Gastroesophageal sphincter (tissue), 4 donors: ENCODE results near the gene BDP1. TPM values are rescaled to one million over a fixed set of nuclear protein-coding genes. Genes with fewer than 3 reads are reported as not detected.
"Not testable (repeated sequence)": the region's sequence is repeated elsewhere in the genome, so short reads cannot be mapped to it uniquely, and the experiment has no call there.

Source experiments
- ATAC-seq: fragments of 150-250 bp; one replicate; pipeline ENCODE4 v1.9.1; 2016; ENCODE audit warnings: mild to moderate bottlenecking, moderate library complexity
- H3K27ac ChIP-seq, 4 donors: fragments of 200-600 bp; sonication (generic) in 3 of 4; 1 replicate in 3 of 4; 2 replicates in 1 of 4; pipeline ENCODE4 v1.5.1; 2016 to 2019
- H3K27me3 ChIP-seq: fragments of 200-600 bp; sonication (generic); one replicate; pipeline ENCODE4 v1.5.1; 2019
- H3K36me3 ChIP-seq, 2 donors: fragments of 200-600 bp; sonication (generic); one replicate each; pipeline ENCODE4 v1.5.1; 2019; ENCODE audit warnings: control low read depth in 1 of 2
- H3K4me1 ChIP-seq, 3 donors: fragments of 200-600 bp; sonication (generic); 1 replicate in 2 of 3; 2 replicates in 1 of 3; pipeline ENCODE4 v1.5.1; 2016 to 2019; ENCODE audit warnings: control low read depth in 2 of 3
- H3K4me3 ChIP-seq, 2 donors: fragments of 200-600 bp; sonication (generic); one replicate each; pipeline ENCODE4 v1.5.1; 2019; ENCODE audit warnings: mild to moderate bottlenecking in 1 of 2, moderate library complexity in 1 of 2
- H3K9me3 ChIP-seq, 3 donors: fragments of 200-600 bp; sonication (generic); one replicate each; pipeline ENCODE4 v1.5.1; 2017 to 2019; ENCODE audit warnings: control low read depth in 2 of 3
- EP300 ChIP-seq: sonication (generic); formaldehyde crosslinking; IDR thresholded peaks from one replicate; pipeline ENCODE4 v1.6.1; 2017; ENCODE audit warnings: antibody characterized with exemption, mild to moderate bottlenecking
- POLR2A ChIP-seq, 2 donors: fragments of 450-650 bp; IDR thresholded peaks; one replicate each; pipeline ENCODE4 v1.6.1; 2017; ENCODE audit warnings: antibody characterized with exemption in 2 of 2, mild to moderate bottlenecking in 2 of 2, moderate library complexity in 1 of 2
- POLR2AphosphoS5 ChIP-seq: sonication (generic); formaldehyde crosslinking; IDR thresholded peaks from one replicate; pipeline ENCODE4 v1.6.1; 2017; ENCODE audit warnings: antibody characterized with exemption
- WGBS, 2 donors: methylation state at CpG; one replicate each; pipeline ENCODE4 v1.1.5; 2018; ENCODE audit warnings: low coverage in 1 of 2; 5-methylcytosine and 5-hydroxymethylcytosine counted together
- total RNA-seq, 4 donors: library from RNA; depleted of rRNA; stranded (reverse); fragments of >200 nt; gene quantifications; one replicate each; pipeline ENCODE4 v1.1.0, GENCODE V29; 2016
- TF ChIP-seq, protein P1 (sequence below), 4 experiments: fragments of 200-600 bp in 2 of 4; fragments of 450-650 bp in 2 of 4; sonication (generic) in 1 of 4; IDR thresholded peaks; one replicate each; pipeline ENCODE4 v1.5.1; 2017 to 2019; ENCODE audit warnings: antibody characterized with exemption in 4 of 4, mild to moderate bottlenecking in 2 of 4, moderate library complexity in 2 of 4

Gene BDP1
- total RNA-seq, 4 donors from 2014 or later = 26.1 to 48.9 (median 31.6) TPM

- not testable (repeated sequence) for H3K4me3 ChIP-seq, H3K36me3 ChIP-seq, H3K4me1 ChIP-seq, H3K27ac ChIP-seq, H3K9me3 ChIP-seq, ATAC-seq
- 49 to 73% methylated on average over 2 to 4 of the region's 4 CpGs for WGBS, 2 donors
- H3K27me3 ChIP-seq = peaks cover 25% of the 10 kb centered on the region
These were observed 11.6 kb upstream of the BDP1 start for GRCh38 chr5:71443891-71444290.

DNA sequence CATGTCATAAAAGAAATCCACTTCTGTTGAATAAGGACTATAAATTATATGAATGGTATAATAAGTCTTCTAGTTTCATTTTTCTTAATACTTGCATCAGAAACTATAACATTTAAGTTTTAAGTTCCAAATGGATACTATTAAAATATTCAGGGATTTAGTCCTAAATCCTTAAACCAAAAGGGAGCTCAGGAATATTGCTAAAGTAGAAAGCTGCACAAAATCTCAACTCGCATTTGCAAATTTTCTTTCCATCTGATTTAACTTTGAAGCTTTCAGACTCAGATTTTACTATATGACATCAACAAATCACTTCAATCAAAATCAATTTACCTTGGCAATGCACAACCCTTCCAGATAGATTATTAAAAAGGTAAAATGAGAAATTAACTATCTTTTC, 10.4 kb upstream of the BDP1 start:
- not testable (repeated sequence) for H3K4me1 ChIP-seq, H3K36me3 ChIP-seq, H3K4me3 ChIP-seq, H3K27ac ChIP-seq, H3K9me3 ChIP-seq, ATAC-seq
- WGBS, 2 donors = 92 to 95% methylated on average over 1 of the region's 1 CpG
- H3K27me3 ChIP-seq = peaks cover 28% of the 10 kb centered on the region

GRCh38 chr5:71445523-71446152, 9.8 kb upstream of the BDP1 start:
- H3K36me3 ChIP-seq, H3K27ac ChIP-seq, ATAC-seq, H3K9me3 ChIP-seq, H3K4me1 ChIP-seq: not testable (repeated sequence)
- peaks cover 33% of the 10 kb centered on the region for H3K27me3 ChIP-seq
- 2 to 3% methylated on average over 6 of the region's 20 CpGs for WGBS, 2 donors
- H3K4me3 ChIP-seq = peak overlapping the region in 1 of 2 donors; percentile 26

- 48 to 54% methylated on average over 8 of the region's 13 CpGs for WGBS, 2 donors
- not testable (repeated sequence) for H3K27ac ChIP-seq, H3K36me3 ChIP-seq, H3K4me3 ChIP-seq, ATAC-seq, H3K9me3 ChIP-seq, H3K4me1 ChIP-seq
- H3K27me3 ChIP-seq = peaks cover 38% of the 10 kb centered on the region
These were observed 8.8 kb upstream of the BDP1 start for GRCh38 chr5:71446540-71447216.

GRCh38 chr5:71447218-71447808, 8.1 kb upstream of the BDP1 start:
- H3K27ac ChIP-seq, H3K36me3 ChIP-seq, H3K4me3 ChIP-seq, H3K9me3 ChIP-seq, H3K4me1 ChIP-seq: not testable (repeated sequence)
- H3K27me3 ChIP-seq = peaks cover 43% of the 10 kb centered on the region
- WGBS, 2 donors = 0% methylated on average over 1 to 2 of the region's 6 CpGs
- TF ChIP-seq, protein P1, sequence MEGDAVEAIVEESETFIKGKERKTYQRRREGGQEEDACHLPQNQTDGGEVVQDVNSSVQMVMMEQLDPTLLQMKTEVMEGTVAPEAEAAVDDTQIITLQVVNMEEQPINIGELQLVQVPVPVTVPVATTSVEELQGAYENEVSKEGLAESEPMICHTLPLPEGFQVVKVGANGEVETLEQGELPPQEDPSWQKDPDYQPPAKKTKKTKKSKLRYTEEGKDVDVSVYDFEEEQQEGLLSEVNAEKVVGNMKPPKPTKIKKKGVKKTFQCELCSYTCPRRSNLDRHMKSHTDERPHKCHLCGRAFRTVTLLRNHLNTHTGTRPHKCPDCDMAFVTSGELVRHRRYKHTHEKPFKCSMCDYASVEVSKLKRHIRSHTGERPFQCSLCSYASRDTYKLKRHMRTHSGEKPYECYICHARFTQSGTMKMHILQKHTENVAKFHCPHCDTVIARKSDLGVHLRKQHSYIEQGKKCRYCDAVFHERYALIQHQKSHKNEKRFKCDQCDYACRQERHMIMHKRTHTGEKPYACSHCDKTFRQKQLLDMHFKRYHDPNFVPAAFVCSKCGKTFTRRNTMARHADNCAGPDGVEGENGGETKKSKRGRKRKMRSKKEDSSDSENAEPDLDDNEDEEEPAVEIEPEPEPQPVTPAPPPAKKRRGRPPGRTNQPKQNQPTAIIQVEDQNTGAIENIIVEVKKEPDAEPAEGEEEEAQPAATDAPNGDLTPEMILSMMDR (IDR thresholded peaks at IDR 0.05) = peak in 1 of 4 experiments; percentile 40
- ATAC-seq = peak; percentile 70

- H3K27ac ChIP-seq = no peak overlapping the region
- H3K4me3 ChIP-seq = no peak overlapping the region
- no peaks in the 10 kb centered on the region for H3K9me3 ChIP-seq
- peaks cover 0 to 24% (median 3%) of the 10 kb centered on the region in 3 donors for H3K4me1 ChIP-seq
- ATAC-seq = no peak
- TF ChIP-seq EP300 (no peak), POLR2AphosphoS5 (no peak), POLR2A (IDR thresholded peaks at IDR 0.05) (no peak)
- TF ChIP-seq, protein P1 (IDR thresholded peaks at IDR 0.05) = no peak
- peaks cover 22% of the 10 kb centered on the region for H3K27me3 ChIP-seq
- 40 to 45% methylated on average over 2 of the region's 2 CpGs for WGBS, 2 donors
- H3K36me3 ChIP-seq = no peaks in the 10 kb centered on the region
These were observed 2.6 kb upstream of the BDP1 start for GRCh38 chr5:71452876-71453275.

- H3K27ac ChIP-seq = peak overlapping the region; percentile 66 to 95 (median 90)
- TF ChIP-seq EP300 (no peak), POLR2A (IDR thresholded peaks at IDR 0.05) (no peak)
These were observed 538 bp upstream of the BDP1 start for GRCh38 chr5:71454913-71455312.

More at GRCh38 chr5:71454913-71455312, 538 bp upstream of the BDP1 start:
- peak overlapping the region; percentile 58 to 86 for H3K4me3 ChIP-seq
- H3K4me1 ChIP-seq = peaks cover 0 to 27% (median 3%) of the 10 kb centered on the region in 3 donors
- 63 to 67% methylated on average over 14 to 18 of the region's 19 CpGs for WGBS, 2 donors
- peaks cover 20% of the 10 kb centered on the region for H3K27me3 ChIP-seq
- ATAC-seq = no peak
- H3K36me3 ChIP-seq = peaks cover 0 to 15% of the 10 kb centered on the region in 2 donors
- no peaks in the 10 kb centered on the region for H3K9me3 ChIP-seq
